SU-DHL-6 (cell line): ENCODE results near the gene THOC6.

Experiments used
- H2AFZ ChIP-seq: fragments of 200-600 bp; sonication (generic); 2 replicates; pipeline ENCODE4 v1.6.1; 2014; ENCODE audit warnings: low read depth, mild to moderate bottlenecking, moderate library complexity, mixed read lengths, antibody characterized with exemption, low read length; ENCODE audit not compliant: severe bottlenecking
- H3F3A ChIP-seq: fragments of 200-600 bp; shearing (Covaris generic); 2 replicates; pipeline ENCODE4 v1.6.0; 2016; ENCODE audit warnings: antibody characterized with exemption, mild to moderate bottlenecking; ENCODE audit not compliant: insufficient read depth
- H3K27ac ChIP-seq: fragments of 200-600 bp; sonication (generic); 2 replicates; pipeline ENCODE4 v1.5.1; 2016; ENCODE audit warnings: low read depth, mild to moderate bottlenecking, low read length, moderate library complexity, mixed read lengths
- H3K27me3 ChIP-seq: fragments of 200-600 bp; sonication (generic), shearing (Covaris generic); 2 replicates; pipeline ENCODE4 v1.6.0; 2014; ENCODE audit warnings: mild to moderate bottlenecking, low read length
- H3K36me3 ChIP-seq: fragments of 200-600 bp; sonication (generic); 2 replicates; pipeline ENCODE4 v1.6.1; 2014; ENCODE audit warnings: mild to moderate bottlenecking, low read length, mixed read lengths
- H3K4me2 ChIP-seq: fragments of 300-600, 200-600 bp; shearing (Covaris generic), sonication (generic); 2 replicates; pipeline ENCODE4 v1.6.0; 2014; ENCODE audit warnings: low read length, low read depth, mild to moderate bottlenecking; ENCODE audit not compliant: poor library complexity, severe bottlenecking
- H3K4me3 ChIP-seq: fragments of 200-600 bp; sonication (generic); 2 replicates; pipeline ENCODE4 v1.5.1; 2014; ENCODE audit warnings: antibody characterized with exemption, low read length, mild to moderate bottlenecking, mixed read lengths; ENCODE audit not compliant: insufficient read depth, poor library complexity, severe bottlenecking
- H3K79me2 ChIP-seq: fragments of 200-600 bp; sonication (generic); 2 replicates; pipeline ENCODE4 v1.6.1; 2014; ENCODE audit warnings: mild to moderate bottlenecking, low read length, moderate library complexity; ENCODE audit not compliant: insufficient read depth
- H3K9ac ChIP-seq: fragments of 200-600 bp; sonication (generic); 2 replicates; pipeline ENCODE4 v1.7.0; 2014; ENCODE audit warnings: mild to moderate bottlenecking, low read length
- H3K9me2 ChIP-seq: fragments of 200-600 bp; sonication (generic); replicated peaks from 2 replicates; pipeline ENCODE4 v1.6.1; 2014; ENCODE audit warnings: low read length; ENCODE audit not compliant: insufficient read depth
- H3K9me3 ChIP-seq: fragments of 200-600 bp; sonication (generic); 2 replicates; pipeline ENCODE4 v1.6.1; 2014; ENCODE audit warnings: low read length, mixed read lengths; ENCODE audit not compliant: insufficient read depth
- H4K20me1 ChIP-seq: fragments of 200-600 bp; sonication (generic); 2 replicates; pipeline ENCODE4 v1.6.1; 2014; ENCODE audit warnings: low read depth, mild to moderate bottlenecking, antibody characterized with exemption, low read length, moderate library complexity, mixed read lengths
- CTCF ChIP-seq: fragments of 200-600 bp; sonication (generic); IDR thresholded peaks from one replicate; pipeline ENCODE4 v1.5.1; 2017; ENCODE audit warnings: antibody characterized with exemption, mild to moderate bottlenecking, low read length, moderate library complexity; ENCODE audit not compliant: insufficient read depth, poor library complexity, severe bottlenecking
- EZH2phosphoT487 ChIP-seq: fragments of 200-600 bp; sonication (generic), shearing (Covaris generic); conservative IDR thresholded peaks from 2 replicates; pipeline ENCODE4 v1.6.1; 2018; ENCODE audit warnings: mild to moderate bottlenecking, antibody characterized with exemption, low read length, moderate library complexity, mixed read lengths

THOC6 gene

DNA sequence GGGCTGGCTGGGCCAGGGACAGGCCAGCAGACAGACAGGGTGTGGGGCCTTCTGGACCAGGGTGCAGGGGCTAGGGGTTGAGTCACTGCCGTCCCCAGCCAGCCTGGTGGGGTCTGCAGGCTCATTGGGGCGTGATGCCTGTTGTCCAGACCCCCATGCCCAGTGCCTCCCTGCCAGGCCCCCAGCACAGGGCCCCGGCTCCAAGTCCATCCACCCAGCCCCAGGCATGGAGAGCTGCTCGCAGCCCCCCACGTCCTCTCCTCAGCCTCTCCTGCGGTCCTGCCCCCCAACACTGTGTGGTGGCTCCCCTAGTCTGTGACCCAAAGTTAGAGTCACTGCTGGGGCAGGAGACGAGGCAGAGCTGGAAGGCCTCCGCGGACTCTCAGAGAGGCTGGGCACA is 36.5 kb upstream of the THOC6 start:
- no peaks in the 10 kb centered on the region for H3K79me2 ChIP-seq
- no peak overlapping the region for H2AFZ ChIP-seq
- no peak overlapping the region for H3K4me3 ChIP-seq
- H3F3A ChIP-seq: peaks cover 11% of the 10 kb centered on the region
- H3K36me3 ChIP-seq: no peaks in the 10 kb centered on the region
- H4K20me1 ChIP-seq: no peaks in the 10 kb centered on the region
- H3K9ac ChIP-seq: no peak overlapping the region
- H3K9me2 ChIP-seq: no peaks in the 10 kb centered on the region
- no peak overlapping the region for H3K27ac ChIP-seq
- H3K9me3 ChIP-seq: no peaks in the 10 kb centered on the region
- TF ChIP-seq EZH2phosphoT487 (no peak), CTCF (no peak)
- no peak overlapping the region for H3K4me2 ChIP-seq
- no peaks in the 10 kb centered on the region for H3K27me3 ChIP-seq

DNA sequence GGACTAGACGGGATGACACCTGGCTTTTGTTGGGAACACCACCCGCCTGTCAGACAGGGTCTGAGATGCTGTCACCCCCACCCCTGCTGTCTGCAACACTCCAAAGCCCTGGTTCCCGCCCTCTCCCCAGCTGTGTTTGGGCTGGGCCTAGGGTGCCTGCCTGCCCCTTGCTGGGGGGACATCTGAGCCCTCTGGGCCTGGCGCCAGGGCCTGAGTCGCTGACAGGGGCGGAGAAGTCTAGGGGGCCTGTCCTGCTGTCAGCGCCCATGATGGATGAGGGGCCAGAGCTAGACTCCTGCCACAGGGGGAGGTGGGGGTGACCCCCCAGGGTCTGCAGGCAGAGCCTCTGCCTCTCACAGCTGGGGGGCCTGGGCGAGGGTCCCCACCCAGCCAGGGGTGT is 36.0 kb upstream of the THOC6 start:
- Histone ChIP-seq H2AFZ (no peak overlapping the region), H3K9me2 (no peaks in the 10 kb centered on the region), H3K9me3 (no peaks in the 10 kb centered on the region), H3K36me3 (no peaks in the 10 kb centered on the region), H3K27ac (no peak overlapping the region), H3K79me2 (no peaks in the 10 kb centered on the region), H3K27me3 (no peaks in the 10 kb centered on the region), H3K9ac (no peak overlapping the region), H3F3A (peaks cover 7% of the 10 kb centered on the region), H3K4me2 (no peak overlapping the region), H4K20me1 (no peaks in the 10 kb centered on the region), H3K4me3 (no peak overlapping the region)
- no peak for TF ChIP-seq CTCF
- TF ChIP-seq EZH2phosphoT487: no peak

GRCh38 chr16:2988590-2989099 is 35.2 kb upstream of the THOC6 start:
- H3K4me2 ChIP-seq: no peak overlapping the region
- H3K9me3 ChIP-seq: no peaks in the 10 kb centered on the region
- TF ChIP-seq EZH2phosphoT487: no peak
- no peak for TF ChIP-seq CTCF
- H4K20me1 ChIP-seq: no peaks in the 10 kb centered on the region
- no peak overlapping the region for H3K9ac ChIP-seq
- no peak overlapping the region for H3K27ac ChIP-seq
- no peaks in the 10 kb centered on the region for H3F3A ChIP-seq
- H3K36me3 ChIP-seq: no peaks in the 10 kb centered on the region
- no peak overlapping the region for H2AFZ ChIP-seq
- H3K79me2 ChIP-seq: no peaks in the 10 kb centered on the region
- no peaks in the 10 kb centered on the region for H3K27me3 ChIP-seq
- H3K9me2 ChIP-seq: no peaks in the 10 kb centered on the region
- H3K4me3 ChIP-seq: no peak overlapping the region

- Histone ChIP-seq H3K9ac (no peak overlapping the region), H3K9me3 (no peaks in the 10 kb centered on the region), H3K4me3 (no peak overlapping the region), H4K20me1 (no peaks in the 10 kb centered on the region), H3F3A (no peaks in the 10 kb centered on the region), H3K36me3 (no peaks in the 10 kb centered on the region), H2AFZ (no peak overlapping the region), H3K27ac (no peak overlapping the region), H3K79me2 (no peaks in the 10 kb centered on the region), H3K4me2 (no peak overlapping the region), H3K9me2 (no peaks in the 10 kb centered on the region), H3K27me3 (no peaks in the 10 kb centered on the region)
- TF ChIP-seq CTCF: no peak
These were observed 32.9 kb upstream of the THOC6 start for GRCh38 chr16:2990891-2991290.
